Coronary artery (tissue), 2 donors: Measurements from ENCODE around the gene SLC26A11.
"Not testable (repeated sequence)": the region's sequence is repeated elsewhere in the genome, so short reads cannot be mapped to it uniquely, and the experiment has no call there.

Experiments used
- DNase-seq: peaks from one replicate; pipeline ENCODE4 v3.0.0-alpha.2; 2017; ENCODE audit warnings: low spot score
- H3K27ac ChIP-seq, 2 donors: fragments of 200-600 bp; sonication (generic); one replicate each; pipeline ENCODE4 v1.5.1; 2016 to 2019
- H3K4me3 ChIP-seq: fragments of 200-600 bp; sonication (generic); 2 replicates; pipeline ENCODE4 v1.5.1; 2016; ENCODE audit warnings: mild to moderate bottlenecking, moderate library complexity
- CTCF ChIP-seq: fragments of 200-600 bp; sonication (generic); IDR thresholded peaks from one replicate; pipeline ENCODE4 v1.5.1; 2019; ENCODE audit warnings: antibody characterized with exemption

Gene SLC26A11

DNA sequence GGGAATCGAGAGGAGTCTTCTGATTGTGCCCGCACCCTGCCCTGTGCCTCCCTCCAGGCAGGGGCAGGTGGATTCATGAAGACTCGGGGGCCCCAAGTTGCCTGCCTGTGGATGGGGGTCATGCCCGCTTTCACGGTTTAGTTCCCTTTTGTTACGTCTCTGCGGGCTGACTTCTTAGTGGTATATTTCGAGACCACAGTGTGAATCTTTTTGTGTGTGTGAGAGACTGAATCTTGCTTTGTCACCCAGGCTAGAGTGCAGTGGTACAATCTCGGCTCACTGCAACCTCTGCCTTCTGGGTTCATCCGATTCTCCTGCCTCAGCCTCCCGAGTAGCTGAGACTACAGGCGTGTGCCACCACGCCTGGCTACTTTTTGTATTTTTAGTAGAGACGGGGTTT is 22.3 kb downstream of the SLC26A11 start:
- H3K4me3 ChIP-seq, result no peak overlapping the region
- no peak for TF ChIP-seq CTCF
- H3K27ac ChIP-seq, result no peak overlapping the region
- no peak for DNase-seq

- Histone ChIP-seq H3K27ac (no peak overlapping the region), H3K4me3 (no peak overlapping the region)
- no peak for DNase-seq
- TF ChIP-seq CTCF, result no peak
These were observed 23.6 kb downstream of the SLC26A11 start for GRCh38 chr17:80243526-80244433.

DNA sequence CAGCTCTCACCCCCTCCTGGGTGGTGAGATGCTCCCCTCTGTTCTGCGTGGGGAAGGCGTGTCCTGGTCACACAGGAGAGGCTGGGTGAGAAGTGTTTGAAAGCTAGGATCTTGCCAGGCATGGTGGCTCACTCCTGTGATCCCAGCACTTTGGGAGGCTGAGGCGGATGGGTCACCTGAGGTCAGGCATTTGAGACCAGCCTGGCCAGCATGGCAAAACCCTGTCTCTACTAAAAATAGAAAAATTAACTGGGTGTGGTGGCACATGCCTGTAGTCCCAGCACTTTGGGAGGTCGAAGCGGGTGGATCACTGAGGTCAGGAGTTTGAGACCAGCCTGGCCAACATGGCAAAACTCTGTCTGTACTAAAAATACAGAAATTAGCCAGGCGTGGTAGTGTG is 24.2 kb downstream of the SLC26A11 start:
- not testable (repeated sequence) for H3K27ac ChIP-seq, H3K4me3 ChIP-seq, DNase-seq

DNA sequence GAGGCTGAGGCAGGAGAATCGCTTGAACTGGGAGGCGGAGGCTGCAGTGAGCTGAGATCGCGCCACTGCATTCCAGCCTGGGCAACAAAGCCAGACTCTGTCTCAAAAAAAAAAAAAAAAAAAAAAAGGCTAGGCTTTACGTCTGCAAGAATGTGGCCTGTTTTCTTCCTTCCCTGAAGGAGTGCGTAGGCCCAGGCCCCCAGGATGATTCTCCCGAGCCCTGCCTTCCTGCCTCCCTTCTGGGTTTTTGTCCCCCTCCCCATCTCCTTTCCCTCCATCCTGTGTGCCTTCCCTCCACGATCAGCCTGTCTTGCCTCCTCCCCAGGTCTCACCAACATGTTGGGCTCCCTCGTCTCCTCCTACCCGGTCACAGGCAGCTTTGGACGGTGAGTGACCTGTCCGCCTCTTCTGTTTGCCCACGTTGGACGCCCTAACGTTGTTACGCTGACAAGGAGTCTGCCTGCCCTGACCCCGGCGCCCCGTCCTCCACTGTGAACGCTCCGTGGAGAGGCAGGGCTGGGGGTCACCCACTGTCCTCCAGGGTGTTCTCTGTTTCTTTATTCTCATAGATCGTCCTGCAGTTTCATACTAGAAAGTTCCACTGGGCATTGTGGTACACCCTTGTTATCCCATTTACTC is 24.8 kb downstream of the SLC26A11 start:
- DNase-seq, result no peak
- Histone ChIP-seq H3K27ac (no peak overlapping the region), H3K4me3 (no peak overlapping the region)
- TF ChIP-seq CTCF, result no peak

DNA sequence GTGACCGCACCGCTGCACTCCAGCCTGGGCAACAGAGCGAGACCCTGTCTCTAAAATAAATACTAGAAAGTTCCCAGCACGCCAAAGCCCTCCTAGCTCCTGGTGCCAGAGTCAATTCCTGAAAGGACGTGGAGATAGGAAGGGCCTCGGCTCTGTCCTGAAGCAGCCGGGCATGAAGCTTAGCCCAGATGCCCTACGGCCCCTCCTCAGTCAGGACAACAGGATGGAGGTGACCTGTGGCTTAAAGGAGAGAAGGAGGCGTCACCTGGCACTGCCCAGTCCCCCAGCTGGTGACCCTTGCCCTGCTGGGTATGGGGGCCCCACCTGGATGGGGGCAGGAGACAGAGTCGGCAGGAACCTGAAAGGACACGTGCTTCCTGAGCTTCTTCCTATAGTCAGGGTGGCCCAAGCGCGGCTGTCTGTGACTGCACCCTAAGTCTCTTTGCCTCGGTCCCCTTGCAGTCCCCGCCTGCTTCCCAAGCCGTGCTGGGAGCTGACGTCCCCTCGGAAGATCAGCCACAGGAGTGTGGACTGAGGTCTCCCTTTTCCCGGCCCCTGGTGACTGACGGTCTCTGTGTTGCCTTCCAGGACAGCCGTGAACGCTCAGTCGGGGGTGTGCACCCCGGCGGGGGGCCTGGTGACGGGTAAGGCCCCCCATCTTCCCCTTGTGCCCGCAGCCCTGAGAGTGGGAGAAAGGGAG is 25.5 kb downstream of the SLC26A11 start:
- no peak for DNase-seq
- Histone ChIP-seq H3K27ac (no peak overlapping the region), H3K4me3 (no peak overlapping the region)
- TF ChIP-seq CTCF, result no peak

GRCh38 chr17:80246266-80246681 is 26.0 kb downstream of the SLC26A11 start:
- no peak for TF ChIP-seq CTCF
- no peak for DNase-seq
- Histone ChIP-seq H3K4me3 (no peak overlapping the region), H3K27ac (no peak overlapping the region)

DNA sequence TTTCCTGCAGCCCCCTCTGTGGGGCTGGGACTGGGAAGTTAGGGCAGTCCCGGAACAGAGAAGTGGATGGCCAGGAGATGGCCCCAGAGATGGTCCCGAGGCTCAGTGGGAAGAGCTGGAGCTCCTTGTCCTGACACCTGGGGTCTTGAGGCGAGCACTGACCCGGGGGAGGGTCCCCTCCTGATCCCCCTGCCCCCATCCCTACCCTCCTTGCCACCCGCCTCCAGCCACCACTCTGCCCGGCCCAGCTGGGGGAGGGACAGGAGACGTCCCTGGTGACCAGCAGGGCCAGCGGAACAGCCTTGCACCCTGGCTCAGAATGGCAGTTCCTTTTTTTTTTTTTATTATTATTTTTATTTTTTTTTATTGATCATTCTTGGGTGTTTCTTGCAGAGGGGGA is 26.5 kb downstream of the SLC26A11 start:
- no peak overlapping the region for H3K4me3 ChIP-seq
- no peak for DNase-seq
- H3K27ac ChIP-seq, result no peak overlapping the region
- TF ChIP-seq CTCF, result no peak
